Measurements from ENCODE around the gene PFDN2. TPM values are rescaled to one million over a fixed set of nuclear protein-coding genes. Genes with fewer than 3 reads are reported as not detected.

PFDN2 gene, protein sequence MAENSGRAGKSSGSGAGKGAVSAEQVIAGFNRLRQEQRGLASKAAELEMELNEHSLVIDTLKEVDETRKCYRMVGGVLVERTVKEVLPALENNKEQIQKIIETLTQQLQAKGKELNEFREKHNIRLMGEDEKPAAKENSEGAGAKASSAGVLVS
- polyA plus RNA-seq (ENCODE audit: insufficient read length in 4 of 4): 10 to 100 TPM; 64.7 to 90.0 (median 71.0) TPM

DNA sequence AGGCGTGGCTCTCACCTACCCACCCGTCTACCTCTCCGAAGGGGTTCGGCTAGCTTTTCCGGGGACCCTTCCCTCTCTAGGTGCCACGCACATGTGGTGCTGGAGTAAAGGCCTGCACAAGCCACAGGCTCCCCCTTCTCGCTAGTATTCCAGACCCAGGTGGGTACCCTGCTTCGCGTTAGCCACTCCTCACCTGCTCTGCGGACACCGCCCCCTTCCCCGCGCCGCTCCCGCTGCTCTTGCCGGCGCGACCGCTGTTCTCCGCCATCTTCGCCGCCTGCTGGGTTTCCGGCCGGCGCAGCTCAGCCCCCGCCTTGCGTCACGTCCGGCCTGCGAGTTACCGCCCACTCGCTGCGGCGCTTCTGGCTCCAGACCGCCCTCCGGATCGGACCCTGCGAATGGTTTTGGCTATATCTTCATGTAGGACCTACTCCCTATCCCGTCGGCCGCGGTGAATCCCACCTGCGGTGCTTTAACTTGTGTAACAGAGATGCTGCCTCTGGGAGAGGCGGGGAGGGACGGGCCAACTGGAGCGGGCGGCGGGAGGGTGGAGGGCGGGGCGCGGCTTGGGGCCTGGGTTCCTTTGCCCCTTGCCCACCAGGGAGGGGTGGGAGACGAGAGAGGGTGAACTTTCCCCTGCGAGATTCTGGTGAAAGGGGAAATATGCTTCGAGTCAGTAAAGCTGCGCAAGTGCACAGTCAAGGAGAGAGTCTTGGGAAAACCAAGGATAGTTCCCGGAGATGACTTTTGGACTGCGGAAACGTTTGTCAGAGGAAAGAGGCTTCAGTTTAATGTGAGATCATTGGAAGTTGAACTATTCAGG, at the start of gene PFDN2, which contains the start of gene NIT1:
Gene PFDN2, minus strand, starts transcription at position 279 of the 823 bp plus-strand sequence. Its CDS starts 11 bp downstream, at position 268.
Gene NIT1, plus strand, starts transcription at position 347 of the 823 bp plus-strand sequence. Its CDS starts 72 bp downstream, at position 419.
- DNase-seq (ENCODE audit: low read depth in 4 of 4, low spot score in 3 of 4): peak in 2 of 4 donors; percentile 73 to 89

DNA sequence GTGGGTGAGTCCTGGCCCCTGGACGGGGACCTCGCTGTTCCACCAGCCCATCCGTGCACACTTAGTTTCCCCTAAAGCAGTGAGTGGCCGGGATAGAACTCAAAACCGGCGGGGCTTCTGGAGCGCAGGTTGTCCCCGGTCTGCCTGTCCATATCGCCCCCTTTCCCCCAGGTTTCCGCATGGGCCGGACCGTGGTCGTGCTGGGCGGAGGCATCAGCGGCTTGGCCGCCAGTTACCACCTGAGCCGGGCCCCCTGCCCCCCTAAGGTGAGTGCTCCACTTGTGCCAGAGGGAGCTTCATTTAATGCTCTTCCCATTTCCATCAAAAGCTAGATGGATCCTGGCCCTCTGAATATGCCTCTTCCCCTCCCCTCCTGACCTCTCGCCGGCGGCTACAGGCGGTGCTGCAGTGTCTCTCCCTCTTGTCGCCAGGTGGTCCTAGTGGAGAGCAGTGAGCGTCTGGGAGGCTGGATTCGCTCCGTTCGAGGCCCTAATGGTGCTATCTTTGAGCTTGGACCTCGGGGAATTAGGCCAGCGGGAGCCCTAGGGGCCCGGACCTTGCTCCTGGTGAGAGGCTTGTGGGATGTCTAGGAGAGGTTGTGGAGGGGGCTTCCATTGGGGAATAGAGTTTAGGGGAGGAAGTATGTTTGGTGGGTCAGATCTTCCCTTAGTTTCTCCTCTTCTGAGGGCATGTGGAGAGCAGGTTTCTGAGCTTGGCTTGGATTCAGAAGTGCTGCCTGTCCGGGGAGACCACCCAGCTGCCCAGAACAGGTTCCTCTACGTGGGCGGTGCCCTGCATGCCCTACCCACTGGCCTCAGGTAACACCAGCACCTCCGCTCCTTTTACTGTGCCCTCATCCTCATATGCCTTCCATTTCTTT, 49.1 kb upstream of the PFDN2 start:
- no peak for DNase-seq (ENCODE audit: low read depth in 4 of 4, low spot score in 3 of 4)

DNA sequence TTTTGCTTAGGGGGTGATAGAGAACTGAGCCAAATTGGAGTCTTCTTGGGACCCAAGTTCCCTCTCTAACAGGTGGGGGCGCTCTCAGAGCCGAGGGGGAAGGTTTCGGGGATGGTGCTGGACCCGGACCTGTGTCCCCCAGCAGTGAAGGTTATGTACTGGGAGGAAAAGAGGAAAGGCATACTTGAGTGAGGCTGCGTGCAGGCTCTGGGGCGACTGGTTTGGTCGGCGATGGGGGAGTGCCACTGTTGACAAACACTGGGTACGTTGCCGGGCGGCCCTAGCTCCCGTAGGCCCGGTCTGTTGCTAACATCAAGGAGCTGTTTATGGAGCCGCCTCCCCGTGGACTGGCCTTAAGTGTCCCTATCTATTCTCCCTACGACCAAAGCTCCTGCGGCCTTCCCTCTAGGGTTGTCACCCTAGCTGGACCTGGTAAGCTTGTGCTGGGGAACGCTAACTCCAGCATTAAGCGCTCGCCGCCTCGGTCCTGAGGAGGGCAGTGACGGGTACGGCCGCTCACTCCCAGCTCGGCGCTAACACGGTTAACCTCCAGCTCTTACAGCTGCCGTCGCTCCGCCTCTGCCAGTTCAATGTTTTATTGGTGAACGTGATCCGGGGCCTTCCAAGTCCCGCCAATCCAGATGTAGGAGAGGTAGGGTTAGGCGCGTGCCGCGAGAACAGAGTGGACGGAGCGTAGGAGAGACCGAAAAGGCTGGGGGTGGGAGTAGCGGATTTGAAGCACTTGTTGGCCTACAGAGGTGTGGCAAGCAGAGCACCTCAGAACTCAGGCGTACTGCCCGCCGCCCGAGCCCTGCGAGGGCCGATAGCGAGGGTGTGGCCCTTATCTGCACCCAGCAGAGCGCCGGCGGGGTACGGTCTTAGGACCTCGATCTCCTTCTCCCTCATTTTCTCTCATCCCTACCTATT, 48.2 kb upstream of the PFDN2 start, which contains the start of gene PPOX:
Gene PPOX, plus strand, starts transcription at position 685 of the 927 bp plus-strand sequence. CDS start 422 bp downstream, outside the sequence.
- DNase-seq (ENCODE audit: low read depth in 4 of 4, low spot score in 3 of 4): peak; percentile 91 to 98 (median 96)

DNA sequence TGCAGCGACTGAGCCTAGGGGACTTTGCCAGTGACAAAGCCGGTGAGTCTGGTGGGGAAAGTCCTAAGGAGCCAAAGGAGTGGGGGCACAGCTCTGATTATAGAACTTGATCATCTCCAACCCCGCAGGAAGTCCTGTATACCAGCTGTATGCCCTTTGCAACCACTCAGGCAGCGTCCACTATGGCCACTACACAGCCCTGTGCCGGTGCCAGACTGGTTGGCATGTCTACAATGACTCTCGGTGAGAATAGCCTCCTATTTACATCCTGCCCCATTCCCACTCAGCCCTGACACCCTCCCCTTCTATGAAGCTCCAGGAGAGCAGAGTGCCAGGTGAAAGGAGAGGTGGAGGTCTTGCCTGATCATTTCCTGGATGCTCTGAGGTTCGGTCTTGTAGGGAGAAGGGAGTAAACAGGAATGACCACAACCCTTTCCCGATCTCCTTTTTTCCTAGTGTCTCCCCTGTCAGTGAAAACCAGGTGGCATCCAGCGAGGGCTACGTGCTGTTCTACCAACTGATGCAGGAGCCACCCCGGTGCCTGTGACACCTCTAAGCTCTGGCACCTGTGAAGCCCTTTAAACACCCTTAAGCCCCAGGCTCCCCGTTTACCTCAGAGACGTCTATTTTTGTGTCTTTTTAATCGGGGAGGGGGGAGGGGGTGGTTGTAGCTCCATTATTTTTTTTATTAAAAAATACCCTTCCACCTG, 47.2 kb upstream of the PFDN2 start:
- DNase-seq (ENCODE audit: low read depth in 4 of 4, low spot score in 3 of 4): no peak

- no peak for DNase-seq (ENCODE audit: low read depth in 4 of 4, low spot score in 3 of 4)
These were observed 46.0 kb upstream of the PFDN2 start for GRCh38 chr1:161163793-161164192.

- DNase-seq (ENCODE audit: low read depth in 4 of 4, low spot score in 3 of 4): no peak
These were observed 45.0 kb upstream of the PFDN2 start for GRCh38 chr1:161162806-161163205.

DNA sequence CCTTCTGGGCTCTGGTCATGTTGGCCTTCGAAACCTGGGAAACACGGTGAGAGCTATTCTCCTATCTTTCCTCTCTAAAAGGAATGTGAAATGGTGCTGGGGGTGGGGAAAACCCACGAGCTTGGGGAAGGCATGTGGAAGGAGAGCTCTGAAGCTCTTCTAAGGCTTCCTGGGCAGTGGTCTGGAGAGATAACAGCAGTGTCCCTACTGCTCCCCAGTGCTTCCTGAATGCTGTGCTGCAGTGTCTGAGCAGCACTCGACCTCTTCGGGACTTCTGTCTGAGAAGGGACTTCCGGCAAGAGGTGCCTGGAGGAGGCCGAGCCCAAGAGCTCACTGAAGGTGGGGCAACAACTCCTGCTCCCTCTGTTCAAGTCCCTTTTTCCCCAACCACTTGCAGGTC, 44.2 kb upstream of the PFDN2 start:
- no peak for DNase-seq (ENCODE audit: low read depth in 4 of 4, low spot score in 3 of 4)

- DNase-seq (ENCODE audit: low read depth in 4 of 4, low spot score in 3 of 4): no peak
These were observed 43.8 kb upstream of the PFDN2 start for GRCh38 chr1:161161652-161162051.

- DNase-seq (ENCODE audit: low read depth in 4 of 4, low spot score in 3 of 4): no peak
These were observed 42.9 kb upstream of the PFDN2 start for GRCh38 chr1:161160671-161161145.

DNA sequence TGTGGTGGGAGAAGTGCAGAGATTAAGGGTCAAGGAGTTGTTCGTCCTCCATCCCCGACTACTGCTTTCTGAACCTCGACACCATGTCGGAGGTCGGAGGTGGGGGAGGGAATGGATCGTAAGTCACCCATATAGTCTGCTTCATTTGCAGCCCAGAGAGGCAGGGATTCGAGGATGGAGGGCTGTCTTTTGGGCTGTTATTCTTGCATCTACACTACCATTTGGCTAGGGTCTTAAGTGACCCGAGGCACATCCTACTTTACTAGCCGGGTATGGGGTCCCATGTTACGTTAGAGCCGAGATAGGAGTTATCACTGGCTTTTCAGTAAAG, 42.0 kb upstream of the PFDN2 start:
- no peak for DNase-seq (ENCODE audit: low read depth in 4 of 4, low spot score in 3 of 4)

DNA sequence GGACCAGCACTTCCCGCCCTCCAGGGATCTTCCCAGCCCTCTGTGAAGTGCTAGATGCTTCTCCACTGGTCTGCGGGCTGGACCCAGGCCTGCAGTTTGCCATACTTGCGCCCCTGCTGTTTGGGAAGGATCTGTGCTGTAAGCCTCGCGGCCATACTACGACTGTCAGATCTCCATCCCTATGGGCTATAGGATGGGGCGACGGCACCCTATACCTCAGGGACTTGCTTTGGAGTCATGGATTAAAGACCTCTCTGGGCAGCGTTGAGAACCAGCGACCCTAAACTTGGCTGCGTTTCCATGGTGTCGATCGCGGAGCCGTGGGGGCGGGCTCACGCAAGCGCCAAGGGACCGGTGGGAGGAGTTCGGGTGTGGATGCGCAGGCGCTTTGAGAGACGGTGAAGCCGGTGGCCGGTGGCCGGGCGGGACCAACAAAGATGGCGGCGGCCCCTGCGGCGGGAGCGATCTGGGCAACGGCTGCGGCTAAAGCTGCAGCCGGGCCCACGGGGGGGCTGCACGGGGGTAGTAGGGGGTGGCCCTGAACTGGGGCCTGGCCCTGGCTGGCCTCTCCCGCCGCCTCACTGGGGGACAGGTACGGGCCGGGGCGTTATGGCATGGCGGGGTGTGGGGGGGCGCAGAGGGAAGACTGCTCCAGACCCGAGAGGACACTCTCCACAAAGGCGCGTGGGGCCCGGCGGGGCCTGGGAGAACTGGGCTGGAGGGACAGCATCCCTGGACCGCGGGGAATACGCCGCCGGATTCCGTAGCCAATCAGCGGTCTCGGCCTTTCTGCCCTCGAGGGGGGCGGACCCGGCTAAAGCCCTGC, 41.5 kb upstream of the PFDN2 start, which contains the start of gene USP21:
Gene USP21, plus strand, starts transcription at position 414 of the 826 bp plus-strand sequence. CDS start 1,141 bp downstream, outside the sequence.
- peak; percentile 84 to 93 (median 85) for DNase-seq (ENCODE audit: low read depth in 4 of 4, low spot score in 3 of 4)

DNA sequence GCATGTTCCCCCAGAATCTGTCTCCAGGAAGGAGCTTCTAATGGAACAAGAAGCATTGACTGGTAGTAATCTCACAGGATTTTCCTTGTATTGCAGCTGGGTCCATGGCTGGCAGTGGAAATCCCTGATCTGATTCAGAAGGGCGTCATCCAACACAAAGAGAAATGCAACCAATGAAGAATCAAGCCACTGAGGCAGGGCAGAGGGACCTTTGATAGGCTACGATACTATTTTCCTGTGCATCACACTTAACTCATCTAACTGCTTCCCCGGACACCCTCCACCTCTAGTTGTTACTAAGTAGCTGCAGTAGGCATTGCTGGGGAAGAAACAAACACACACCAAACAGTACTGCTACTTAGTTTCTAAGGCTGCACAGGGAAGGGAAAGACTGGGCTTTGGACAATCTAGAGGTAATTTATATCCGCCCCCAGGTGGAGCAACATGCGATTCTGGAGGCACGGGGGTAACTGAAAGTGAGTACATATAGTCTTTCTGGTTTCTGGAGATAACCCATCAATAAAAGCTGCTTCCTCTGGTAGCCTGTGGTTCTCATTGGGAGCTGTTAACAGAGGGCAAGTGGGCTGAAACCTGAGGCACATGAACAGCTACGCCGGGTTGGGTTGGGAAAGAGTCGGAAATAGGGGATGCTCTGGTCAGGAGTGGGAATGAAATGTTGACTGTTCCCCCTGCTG, 40.6 kb upstream of the PFDN2 start:
- DNase-seq (ENCODE audit: low read depth in 4 of 4, low spot score in 3 of 4): no peak

- no peak for DNase-seq (ENCODE audit: low read depth in 4 of 4, low spot score in 3 of 4)
These were observed 40.0 kb upstream of the PFDN2 start for GRCh38 chr1:161157867-161158266.

DNA sequence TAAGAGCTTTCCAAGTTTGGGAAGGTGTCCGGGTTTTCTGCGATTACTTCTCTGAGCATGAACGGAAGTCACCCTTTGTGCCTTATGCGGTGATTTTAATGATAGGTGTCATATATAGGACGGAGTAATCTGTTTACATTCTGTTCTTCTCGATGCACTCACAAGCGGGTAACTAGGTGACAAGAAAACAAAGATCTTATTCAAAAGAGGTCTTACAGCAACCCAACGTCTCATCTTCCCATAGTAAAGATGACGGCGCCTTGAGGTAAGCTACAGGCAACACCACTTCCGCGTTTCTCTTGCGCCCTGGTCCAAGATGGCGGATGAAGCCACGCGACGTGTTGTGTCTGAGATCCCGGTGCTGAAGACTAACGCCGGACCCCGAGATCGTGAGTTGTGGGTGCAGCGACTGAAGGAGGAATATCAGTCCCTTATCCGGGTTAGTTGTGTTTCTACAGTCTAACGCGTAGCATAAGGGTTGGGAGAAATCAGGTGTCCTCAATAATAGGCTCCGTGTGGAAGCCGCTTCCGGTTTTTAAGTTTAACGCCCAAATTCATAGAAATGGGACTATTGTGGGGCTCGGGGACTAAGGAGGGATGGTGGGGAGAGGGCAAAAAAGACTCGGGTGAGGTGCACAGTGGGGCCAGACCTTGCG, 36.0 kb upstream of the PFDN2 start, which contains the start of gene UFC1:
Gene UFC1, plus strand, starts transcription at position 297 of the 656 bp plus-strand sequence. Its CDS starts 20 bp downstream, at position 317.
- DNase-seq (ENCODE audit: low read depth in 4 of 4, low spot score in 3 of 4): peak in 3 of 4 donors; percentile 75 to 86 (median 83)

GRCh38 chr1:161153176-161153575, 35.3 kb upstream of the PFDN2 start:
- DNase-seq (ENCODE audit: low read depth in 4 of 4, low spot score in 3 of 4): no peak

GRCh38 chr1:161145832-161146231, 28.0 kb upstream of the PFDN2 start:
- DNase-seq (ENCODE audit: low read depth in 4 of 4, low spot score in 3 of 4): no peak

All from right renal pelvis (tissue), 4 donors.